CD4-positive, alpha-beta T cell treated with Interleukin-17A for 4 hours (primary cell): ENCODE data around the gene ABHD5.

Source experiments
- DNase-seq: peaks from one replicate; pipeline ENCODE4 v3.0.0-alpha.2; 2020; ENCODE audit warnings: mixed read lengths

The ABHD5 gene

DNA sequence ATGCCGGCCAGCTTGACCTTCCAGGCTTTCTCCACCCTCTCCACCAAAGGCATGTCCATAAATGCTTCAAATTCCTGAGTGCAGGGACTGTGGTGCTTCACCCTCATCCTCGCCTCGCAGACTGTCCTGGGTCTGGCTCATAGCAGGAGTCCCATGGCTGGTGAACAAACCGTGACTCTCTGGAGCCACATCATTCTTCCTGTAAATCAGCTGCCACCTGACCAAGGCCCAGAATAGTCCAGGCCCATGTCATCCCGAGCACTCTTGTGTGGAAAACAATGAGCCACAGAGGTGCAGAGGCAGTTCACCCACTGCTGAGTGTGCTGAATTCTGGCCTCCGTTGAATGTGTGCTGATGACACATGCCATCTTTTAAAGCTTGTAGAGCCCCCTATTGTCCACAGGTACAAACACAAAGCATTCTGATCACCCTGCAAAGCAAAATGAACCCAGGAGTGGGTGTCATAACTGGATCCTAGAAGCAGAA, 68.6 kb downstream of the ABHD5 start:
- DNase-seq = peak; percentile 18

DNA sequence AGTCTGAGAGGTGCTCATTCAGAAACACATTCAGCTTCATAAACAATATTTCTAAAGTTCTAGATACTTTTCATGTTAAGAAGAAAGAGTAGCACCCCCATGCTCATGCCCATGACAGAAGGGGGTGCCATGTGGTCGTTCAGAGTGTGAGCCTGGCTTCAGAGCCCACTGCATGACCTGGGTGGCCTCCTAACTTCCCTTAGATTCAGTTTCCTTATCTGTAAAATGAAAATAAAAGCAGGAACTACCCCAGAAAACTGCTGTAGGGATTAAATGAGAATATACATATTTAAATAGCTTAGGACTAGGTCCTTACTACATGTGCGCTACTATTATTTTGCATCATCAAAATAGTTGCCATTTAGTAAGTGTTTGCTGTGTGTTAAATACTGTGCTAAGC, 69.2 kb downstream of the ABHD5 start:
- DNase-seq = no peak

DNA sequence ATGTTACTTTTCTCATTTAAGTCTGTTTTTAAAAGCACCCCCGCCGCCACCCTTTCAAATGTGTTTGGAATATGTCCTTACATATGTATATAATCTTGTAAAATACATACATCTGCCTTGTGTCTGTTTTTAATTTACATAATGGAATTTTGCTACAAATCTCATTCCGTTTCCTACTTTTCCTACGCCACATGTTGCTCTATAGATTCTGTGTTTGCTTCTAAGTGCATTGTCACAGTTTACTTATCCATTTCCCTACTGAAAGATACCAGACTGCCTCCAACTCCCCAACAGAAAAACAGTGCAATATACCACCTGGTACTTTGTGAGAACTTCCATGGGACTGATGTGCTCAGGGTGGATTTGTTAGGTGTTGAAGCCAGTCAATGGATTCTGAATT, 70.2 kb downstream of the ABHD5 start:
- DNase-seq = no peak

DNA sequence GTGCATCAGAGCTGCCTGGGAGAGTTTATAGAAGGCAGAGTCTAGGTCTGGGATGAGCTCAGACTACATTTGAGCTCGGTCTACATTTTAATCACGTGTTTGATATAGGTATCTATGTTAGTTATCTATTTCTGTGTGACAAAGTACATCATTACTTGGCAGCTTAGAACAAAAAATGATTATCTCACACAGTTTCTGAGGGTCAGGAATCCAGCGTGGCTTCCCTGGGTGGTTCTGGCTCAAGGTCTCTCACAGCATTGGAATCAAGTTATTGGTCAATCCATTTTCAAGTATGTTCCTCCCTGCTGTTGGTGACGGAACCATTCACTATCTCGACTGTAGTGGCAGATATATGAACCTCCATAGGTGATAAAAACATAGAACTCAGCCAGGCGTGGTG, 71.7 kb downstream of the ABHD5 start:
- DNase-seq = no peak

DNA sequence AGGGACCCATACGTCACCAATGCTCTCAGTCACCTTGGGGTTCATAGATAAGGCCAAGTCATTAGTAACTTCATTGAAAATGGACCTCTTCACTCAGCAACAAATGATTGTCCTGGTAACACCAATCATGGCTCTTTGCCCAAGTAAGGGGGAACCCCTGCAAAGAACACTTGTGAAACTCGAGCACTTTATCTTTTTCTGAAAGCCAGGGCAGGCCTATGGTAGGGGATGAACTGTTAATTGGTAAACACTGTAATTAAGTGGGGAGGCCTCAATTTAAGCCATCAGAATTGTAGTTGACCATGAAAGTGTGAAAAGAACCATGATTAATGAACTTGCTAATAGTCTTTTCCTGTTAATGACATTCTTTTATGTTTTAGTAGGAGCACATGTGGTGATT, 73.3 kb downstream of the ABHD5 start:
- no peak for DNase-seq

DNA sequence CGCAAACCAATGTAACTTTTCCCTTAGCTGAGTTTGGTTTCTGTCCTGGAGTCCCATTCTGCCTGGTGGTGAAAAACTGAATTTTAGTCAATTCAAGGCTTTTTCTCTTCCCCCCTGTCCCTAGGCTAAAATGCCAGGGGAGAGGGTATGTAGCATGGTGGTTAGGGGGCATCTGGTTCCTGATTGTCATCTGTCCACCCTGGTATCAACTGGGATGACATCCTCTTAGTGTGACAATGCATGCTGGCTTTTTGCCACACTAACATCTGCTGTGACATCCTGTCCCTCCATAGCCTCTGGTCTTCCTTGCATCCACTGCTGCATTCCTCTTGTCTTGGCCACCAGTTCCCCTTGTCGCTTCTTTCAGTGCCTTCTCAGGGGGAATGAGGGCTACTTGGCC, 73.7 kb downstream of the ABHD5 start:
- no peak for DNase-seq

DNA sequence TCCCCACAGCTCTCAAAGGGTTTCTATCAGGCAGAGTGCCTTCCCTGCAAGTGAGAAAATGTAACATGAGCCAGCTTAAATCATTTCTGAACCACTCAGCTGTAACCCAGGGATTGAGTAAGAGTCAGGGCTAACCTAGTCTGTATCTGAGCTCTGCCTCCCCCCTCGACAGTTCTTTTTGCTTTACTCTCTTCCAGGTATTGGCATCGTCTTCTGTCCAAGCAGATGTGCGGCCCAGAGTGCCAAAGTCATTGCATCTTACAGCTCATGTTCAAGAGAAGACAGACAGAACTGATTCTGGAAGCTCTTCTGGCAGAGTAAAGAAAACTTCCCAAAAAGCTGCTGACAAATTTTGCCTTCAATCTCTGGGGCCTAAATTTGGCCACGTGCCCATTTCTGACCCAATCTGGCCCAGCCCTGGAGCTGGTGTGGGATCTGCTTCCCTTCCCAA, 74.8 kb downstream of the ABHD5 start:
- no peak for DNase-seq

DNA sequence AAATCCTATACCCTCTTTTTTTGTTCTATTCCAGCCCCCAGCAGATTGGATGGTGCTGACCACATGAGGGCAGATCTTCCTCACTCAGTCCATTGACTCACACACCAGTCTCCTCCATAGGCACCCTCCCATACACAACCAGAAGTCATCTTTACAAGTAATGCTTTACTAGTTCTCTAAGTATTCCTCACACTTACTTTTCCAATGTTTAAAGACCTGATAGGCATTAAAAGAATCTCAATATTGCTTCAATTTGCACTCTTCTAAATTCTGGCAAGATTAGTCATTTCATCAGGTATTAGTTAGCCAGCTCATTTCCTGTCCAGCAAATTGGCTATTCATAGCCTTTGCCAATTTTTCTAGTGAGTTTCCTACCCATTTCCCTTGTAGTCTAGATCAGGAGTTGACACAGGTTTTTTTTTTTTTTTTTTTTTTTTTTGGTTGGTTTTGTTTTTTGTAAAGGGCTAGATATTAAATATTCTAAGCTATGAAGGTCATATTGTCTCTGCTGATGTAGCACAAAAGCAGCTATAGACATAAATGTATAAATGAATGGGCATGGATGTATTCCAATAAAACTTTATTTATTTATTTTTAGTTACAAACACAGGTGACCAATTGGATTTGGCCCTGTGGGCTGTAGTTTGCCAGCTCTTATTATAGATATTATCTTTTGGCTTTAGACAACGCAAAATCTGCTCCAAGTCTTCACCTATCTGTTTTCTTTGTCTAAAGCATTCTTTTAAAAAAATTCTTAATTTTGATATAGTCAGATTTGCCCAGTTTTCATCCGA, 76.1 kb downstream of the ABHD5 start:
- no peak for DNase-seq

DNA sequence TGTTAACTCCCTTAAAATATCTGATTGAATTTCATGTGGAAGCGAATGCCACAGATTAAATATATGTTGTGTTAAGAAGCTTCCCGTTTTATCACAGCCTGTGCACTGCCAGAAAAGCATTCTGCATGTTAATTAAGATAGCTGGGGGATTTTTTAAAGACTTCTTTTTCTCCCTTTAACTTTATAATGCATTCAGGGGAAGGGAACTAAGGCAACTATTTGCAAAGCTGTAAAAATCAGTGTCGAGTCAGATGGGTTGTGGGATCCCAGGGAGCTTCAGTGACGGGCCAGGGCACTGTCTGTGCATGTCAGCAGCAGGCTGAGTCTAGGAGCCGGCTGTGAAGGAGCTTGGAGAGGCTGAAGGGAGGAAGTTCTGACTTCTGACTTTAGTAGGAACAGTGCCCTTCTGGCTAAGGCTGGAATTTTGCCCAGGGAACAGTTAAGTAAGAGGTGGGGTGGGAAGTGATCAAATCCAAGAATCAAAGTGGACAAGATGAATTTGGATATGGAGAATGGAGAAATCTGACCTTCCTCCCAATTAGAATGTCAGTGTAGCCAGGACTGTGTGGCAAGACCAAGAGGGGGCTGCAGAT, 77.7 kb downstream of the ABHD5 start:
- DNase-seq = no peak

DNA sequence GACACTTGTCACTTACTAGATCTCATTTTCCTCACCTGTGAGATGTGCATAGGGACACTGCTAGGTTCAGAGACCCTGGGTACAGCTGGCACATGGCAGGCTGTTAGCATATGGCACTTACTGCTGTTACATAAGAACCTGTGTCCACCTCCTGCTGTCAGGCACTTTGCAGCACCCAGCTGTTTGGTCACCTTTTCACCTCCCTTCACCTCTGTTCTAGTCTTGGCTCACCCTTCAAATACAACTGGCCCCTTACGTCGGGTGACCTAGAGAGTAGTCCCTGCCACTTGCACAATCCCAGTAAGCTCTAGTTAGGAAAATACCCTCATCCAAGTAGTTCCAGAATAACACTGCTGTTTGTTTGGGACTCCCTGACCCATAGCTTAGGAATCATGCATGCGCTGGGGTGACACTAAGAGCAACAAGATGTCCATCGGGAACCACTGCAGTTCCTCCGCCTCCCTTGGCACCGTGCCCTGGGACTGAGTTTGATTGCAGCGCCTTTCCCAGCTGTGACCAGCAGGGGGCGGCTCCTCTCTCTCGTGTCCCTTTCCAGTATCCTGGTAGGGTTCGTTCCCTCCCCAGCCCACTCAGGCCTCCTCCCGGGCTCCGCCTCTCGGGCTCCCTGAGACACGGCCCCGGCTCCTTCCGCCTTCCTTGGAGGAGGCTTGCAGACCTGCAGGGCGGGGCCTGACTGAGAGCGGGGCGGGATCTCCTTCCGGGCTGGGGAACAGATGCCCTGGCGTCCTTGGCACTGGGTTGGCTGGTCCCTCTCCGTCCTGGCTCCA, 78.6 kb downstream of the ABHD5 start:
- peak; percentile 83 for DNase-seq

DNA sequence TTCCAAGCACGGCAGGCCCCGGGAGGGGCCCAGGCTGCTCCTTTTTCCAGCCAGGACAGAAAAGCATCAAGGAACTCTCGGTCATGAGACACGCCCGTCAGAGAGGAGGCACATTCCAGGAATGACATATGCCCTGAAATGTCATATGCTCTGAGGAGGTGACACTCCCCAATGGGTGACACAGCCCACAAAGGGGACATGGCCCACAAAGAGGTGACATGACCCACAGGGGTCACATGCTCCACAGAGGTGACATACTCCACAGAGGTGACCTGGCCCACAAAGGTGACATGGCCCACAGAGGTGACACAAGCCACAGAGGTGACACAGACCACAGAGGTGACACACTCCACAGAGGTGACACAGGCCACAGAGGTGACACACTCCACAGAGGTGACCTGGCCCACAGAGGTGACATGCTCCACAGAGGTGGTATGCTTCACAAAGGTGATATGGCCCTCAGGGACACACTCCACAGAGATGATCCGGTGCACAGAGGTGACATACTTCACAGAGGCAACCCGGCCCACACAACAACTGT, 79.2 kb downstream of the ABHD5 start:
- peak; percentile 45 for DNase-seq

DNA sequence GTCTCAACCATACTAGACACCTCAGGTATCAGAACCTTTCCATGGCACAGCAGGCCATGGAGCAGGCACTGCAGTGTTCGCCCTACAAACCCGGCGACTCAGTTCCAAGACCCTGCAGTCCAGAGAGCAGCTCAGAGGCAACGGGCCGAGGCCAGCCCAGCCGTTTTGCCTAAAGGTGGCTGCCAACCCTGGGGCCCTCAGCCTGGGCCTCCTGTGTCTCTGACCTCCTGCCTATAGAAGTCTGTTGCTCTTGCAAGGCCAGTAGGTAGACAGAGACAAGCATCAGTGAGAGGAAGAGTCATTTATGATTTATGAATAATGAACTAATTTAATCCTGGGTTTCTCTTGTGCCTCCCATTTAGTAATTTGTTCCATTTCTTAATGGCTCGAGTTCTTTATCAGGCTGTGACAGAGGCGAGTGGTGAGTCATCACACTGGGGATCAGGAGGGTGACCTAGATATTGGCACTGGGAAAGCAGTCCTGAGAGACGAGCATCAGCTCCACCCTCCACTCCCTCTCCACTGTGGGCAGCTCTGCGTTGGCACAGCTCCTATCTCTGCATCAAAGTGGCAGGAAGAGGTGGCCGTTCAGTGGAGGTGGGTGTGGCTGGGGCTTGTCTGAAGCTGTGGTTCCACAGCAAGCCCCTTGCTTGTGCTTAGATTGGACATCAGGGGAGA, 79.8 kb downstream of the ABHD5 start:
- peak; percentile 41 for DNase-seq

DNA sequence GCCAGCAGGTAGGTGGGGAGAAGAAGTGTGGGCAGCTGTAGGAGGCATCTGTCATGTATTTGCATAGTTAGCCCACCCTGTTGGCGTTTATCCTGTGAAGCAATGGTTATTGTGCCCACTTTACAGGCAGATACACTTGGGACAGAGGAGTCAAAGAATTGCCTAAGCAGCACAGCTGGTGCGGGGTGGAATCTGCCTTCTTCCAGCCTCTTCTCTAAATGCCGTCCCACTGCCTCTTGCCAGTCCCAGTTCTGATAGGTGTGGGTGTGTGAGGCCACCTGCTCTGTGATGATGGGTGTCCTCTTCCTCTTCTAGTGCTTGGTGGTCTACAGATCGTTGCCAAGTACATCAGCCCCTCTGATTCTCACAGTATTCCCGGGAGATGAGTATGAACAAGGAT, 80.9 kb downstream of the ABHD5 start:
- no peak for DNase-seq

DNA sequence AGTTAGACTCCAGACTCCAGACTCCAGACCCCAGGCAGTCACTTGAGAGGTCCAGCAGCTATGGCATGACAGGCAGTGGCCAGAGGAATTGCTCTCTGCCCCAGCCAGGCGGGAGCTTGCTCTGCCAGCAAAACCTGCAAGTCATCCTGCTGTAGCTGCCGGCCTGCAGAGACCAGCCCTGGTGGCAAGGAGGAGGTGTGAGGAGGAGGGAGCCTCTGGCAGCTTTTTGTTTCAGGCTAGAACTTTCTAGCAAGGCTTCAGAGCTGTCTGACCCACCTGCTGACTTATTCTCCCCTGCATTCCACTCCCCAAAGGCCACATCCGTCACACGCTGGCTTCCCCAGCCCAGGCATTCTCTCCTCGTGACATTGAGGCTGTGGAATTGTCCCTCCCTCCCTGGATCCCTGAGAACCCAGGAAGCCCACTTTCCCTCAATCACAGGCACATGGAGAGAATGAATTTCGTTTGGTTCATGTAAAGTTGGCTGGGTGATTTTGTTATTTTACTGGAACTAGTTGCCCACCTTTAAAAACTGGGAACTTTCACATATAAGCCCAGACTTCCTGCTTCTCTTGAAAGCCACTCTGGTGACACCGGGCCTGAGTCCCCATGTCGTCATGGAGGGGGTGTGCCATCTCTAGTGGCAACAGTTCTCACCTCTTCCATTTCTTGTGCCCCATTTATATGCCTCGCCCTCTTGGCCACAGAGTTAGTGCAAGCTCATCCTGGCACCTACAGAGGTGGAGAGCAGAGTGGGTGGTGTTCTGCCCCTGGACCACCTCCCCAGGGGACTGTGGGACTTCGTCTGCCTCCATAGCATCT, 82.7 kb downstream of the ABHD5 start:
- DNase-seq = no peak

DNA sequence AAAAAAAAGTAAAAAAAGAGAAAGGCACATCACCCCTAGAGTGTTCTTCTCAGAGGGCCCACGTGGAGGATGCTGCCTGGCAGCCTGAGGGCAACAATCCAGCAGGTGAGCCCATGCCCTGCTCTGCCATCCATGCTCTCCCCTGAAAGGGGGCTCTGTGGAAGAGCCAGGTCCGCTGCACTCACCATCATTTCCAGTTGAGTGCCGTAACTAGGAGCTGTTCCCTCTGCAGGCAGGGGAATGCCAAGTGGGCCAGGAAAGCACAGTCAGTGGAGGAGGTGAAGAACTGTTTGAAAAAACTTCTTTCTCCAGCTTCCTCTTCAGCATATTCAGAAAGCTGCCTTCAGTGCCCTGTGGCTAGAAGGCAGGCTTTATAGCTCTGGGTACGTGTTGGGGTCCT, 84.1 kb downstream of the ABHD5 start:
- no peak for DNase-seq

DNA sequence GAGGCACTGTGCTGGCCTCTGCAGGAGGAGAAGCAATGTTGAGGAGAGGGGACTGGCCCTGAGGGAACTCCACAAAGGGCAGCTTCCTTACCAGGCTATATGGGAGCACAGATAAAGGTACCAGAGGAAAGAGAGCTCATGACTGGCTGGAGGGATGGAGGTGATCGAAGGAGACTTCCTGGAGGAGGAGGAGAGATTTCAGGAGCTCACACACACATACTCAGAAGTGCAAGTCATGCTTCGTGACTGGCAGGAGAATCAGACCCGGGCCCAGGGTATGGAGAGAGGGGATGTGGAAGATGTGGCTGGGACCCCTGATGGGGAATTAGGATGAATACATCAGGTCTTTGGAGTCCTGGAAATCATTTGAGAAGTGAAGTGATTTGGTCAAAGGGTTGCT, 85.4 kb downstream of the ABHD5 start:
- no peak for DNase-seq

DNA sequence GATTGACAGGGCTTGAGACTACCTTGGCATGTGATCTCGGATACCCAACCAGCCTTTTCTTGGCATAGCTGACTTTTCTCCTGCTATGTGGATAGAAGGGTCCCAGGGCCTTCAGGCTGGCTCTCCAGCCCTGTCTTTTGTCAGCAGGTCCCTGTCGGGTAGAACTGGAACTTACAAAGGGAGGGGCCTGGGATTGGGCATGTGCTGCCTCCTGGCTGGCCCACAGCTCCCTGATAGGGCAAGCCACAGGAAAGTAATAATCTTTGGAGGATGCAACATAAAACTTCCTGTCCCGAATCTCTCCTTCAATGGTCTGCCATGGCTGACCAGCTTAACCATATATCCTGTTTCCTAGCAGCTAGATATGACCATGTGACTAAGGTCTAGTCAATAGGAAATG, 89.1 kb downstream of the ABHD5 start:
- no peak for DNase-seq

DNA sequence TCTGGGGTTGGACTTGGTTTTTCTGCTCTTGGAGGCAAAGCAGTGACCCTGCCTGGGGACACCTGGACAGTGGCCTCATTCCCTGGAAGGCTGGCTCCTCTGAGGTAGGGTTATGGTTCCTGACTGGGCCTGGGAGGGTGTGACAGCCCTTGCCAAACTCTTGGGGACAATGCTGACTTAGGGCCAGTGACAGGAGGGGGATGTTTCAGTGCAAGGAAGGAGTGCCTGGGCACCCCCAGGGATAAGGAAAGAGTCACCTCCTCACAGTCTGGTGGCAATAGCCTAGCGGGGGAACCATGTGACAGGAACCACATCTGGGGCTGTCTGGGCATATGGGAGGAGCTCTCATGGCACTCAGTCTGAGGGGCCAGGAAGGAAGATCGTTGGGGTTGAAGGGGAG, 91.8 kb downstream of the ABHD5 start:
- DNase-seq = no peak
